Measurements from ENCODE around the gene TBL3.
"Not testable (repeated sequence)": the region's sequence is repeated elsewhere in the genome, so short reads cannot be mapped to it uniquely, and the experiment has no call there.

Gene TBL3

GRCh38 chr16:2002406-2003230, 30.8 kb downstream of the TBL3 start:
- no peak for DNase-seq

GRCh38 chr16:2003231-2003826, 31.5 kb downstream of the TBL3 start:
- no peak for DNase-seq

GRCh38 chr16:2003827-2004641, 32.2 kb downstream of the TBL3 start:
- peak; percentile 87 for DNase-seq

GRCh38 chr16:2004795-2005517, 33.1 kb downstream of the TBL3 start:
- DNase-seq: peak; percentile 68

- peak; percentile 15 for DNase-seq
These were observed 33.8 kb downstream of the TBL3 start for GRCh38 chr16:2005646-2006045.

GRCh38 chr16:2006317-2006716, 34.5 kb downstream of the TBL3 start:
- no peak for DNase-seq

- DNase-seq: no peak
These were observed 35.4 kb downstream of the TBL3 start for GRCh38 chr16:2007081-2007836.

GRCh38 chr16:2008009-2008526, 36.2 kb downstream of the TBL3 start:
- DNase-seq: no peak

- DNase-seq: no peak
These were observed 36.8 kb downstream of the TBL3 start for GRCh38 chr16:2008631-2009163.

- no peak for DNase-seq
These were observed 37.4 kb downstream of the TBL3 start for GRCh38 chr16:2009164-2009711.

- DNase-seq: peak; percentile 81
These were observed 38.1 kb downstream of the TBL3 start, which contains the start of gene ZNF598 for GRCh38 chr16:2009791-2010510. Gene ZNF598, minus strand, starts transcription at chr16:2009821.

- DNase-seq: not testable (repeated sequence)
These were observed 39.9 kb downstream of the TBL3 start for GRCh38 chr16:2011726-2012125.

GRCh38 chr16:2013527-2013926, 41.7 kb downstream of the TBL3 start:
- no peak for DNase-seq

- no peak for DNase-seq
These were observed 43.5 kb downstream of the TBL3 start for GRCh38 chr16:2015117-2015946.

- DNase-seq: no peak
These were observed 44.0 kb downstream of the TBL3 start for GRCh38 chr16:2015947-2016208.

- peak; percentile 13 for DNase-seq
These were observed 44.6 kb downstream of the TBL3 start for GRCh38 chr16:2016407-2016922.

GRCh38 chr16:2019518-2019920, 47.7 kb downstream of the TBL3 start, which contains the start of gene NPW:
Gene NPW, plus strand, starts transcription at chr16:2019785.
- peak; percentile 47 for DNase-seq

GRCh38 chr16:2019921-2020831, 48.3 kb downstream of the TBL3 start:
- no peak for DNase-seq

All from NCI-H1092 treated with DMSO at 0.1 percent for 48 hours (cell line).